ENCODE data around the gene UNC13C. TPM values are rescaled to one million over a fixed set of nuclear protein-coding genes. Genes with fewer than 3 reads are reported as not detected.

Gene UNC13C
- total and polyA plus RNA-seq, 8 donors = 0.03 to 6.4 (median 2.3) TPM; not detected in 3

GRCh38 chr15:54567408-54568035 is 589.3 kb downstream of the UNC13C start:
- Histone ChIP-seq H3K4me3 (no peak overlapping the region), H3K4me1 (no peaks in the 10 kb centered on the region), H3K9me3 (no peaks in the 10 kb centered on the region), H3K27me3 (no peaks in the 10 kb centered on the region), H3K27ac (no peak overlapping the region), H3K36me3 (no peaks in the 10 kb centered on the region)
- intact Hi-C loops (cut with DNase I; ENCODE audit: low total_unique reads) = no loop called here
- 31 to 57% (median 55%) methylated on average over 2 of the region's 2 CpGs for WGBS, 5 donors
- DNase-seq = no peak
- TF ChIP-seq CTCF (IDR thresholded peaks at IDR 0.05) = no peak

GRCh38 chr15:54568381-54568780 is 590.1 kb downstream of the UNC13C start:
- intact Hi-C loops (cut with DNase I; ENCODE audit: low total_unique reads) = no loop called here
- H3K9me3 ChIP-seq = no peaks in the 10 kb centered on the region
- TF ChIP-seq POLR2AphosphoS5 (IDR thresholded peaks at IDR 0.05) (no peak), EP300 (IDR thresholded peaks at IDR 0.05) (no peak), POLR2A (IDR thresholded peaks at IDR 0.05) (no peak), CTCF (IDR thresholded peaks at IDR 0.05) (no peak)
- H3K4me3 ChIP-seq = no peak overlapping the region
- no peaks in the 10 kb centered on the region for H3K36me3 ChIP-seq
- H3K27me3 ChIP-seq = no peaks in the 10 kb centered on the region
- no peak for DNase-seq
- WGBS, 5 donors = 70 to 80% (median 73%) methylated on average over 1 of the region's 1 CpG
- no peaks in the 10 kb centered on the region for H3K4me1 ChIP-seq
- H3K27ac ChIP-seq = no peak overlapping the region

GRCh38 chr15:54571576-54571975 is 593.3 kb downstream of the UNC13C start:
- Histone ChIP-seq H3K27ac (no peak overlapping the region), H3K9me3 (no peaks in the 10 kb centered on the region), H3K4me1 (no peaks in the 10 kb centered on the region), H3K27me3 (no peaks in the 10 kb centered on the region), H3K36me3 (no peaks in the 10 kb centered on the region), H3K4me3 (no peak overlapping the region)
- no peak for TF ChIP-seq POLR2AphosphoS5 (IDR thresholded peaks at IDR 0.05)
- TF ChIP-seq POLR2A (IDR thresholded peaks at IDR 0.05) = no peak
- no peak for TF ChIP-seq CTCF (IDR thresholded peaks at IDR 0.05)
- TF ChIP-seq EP300 (IDR thresholded peaks at IDR 0.05) = no peak
- intact Hi-C loops (cut with DNase I; ENCODE audit: low total_unique reads) = no loop called here
- no peak for DNase-seq
- 58 to 76% (median 63%) methylated on average over 1 of the region's 1 CpG for WGBS, 5 donors

- Histone ChIP-seq H3K4me3 (no peak overlapping the region), H3K36me3 (no peaks in the 10 kb centered on the region), H3K27ac (no peak overlapping the region), H3K4me1 (no peaks in the 10 kb centered on the region), H3K27me3 (no peaks in the 10 kb centered on the region), H3K9me3 (no peaks in the 10 kb centered on the region)
- WGBS, 5 donors = 60 to 97% (median 93%) methylated on average over 1 of the region's 1 CpG
- DNase-seq = no peak
- intact Hi-C loops (cut with DNase I; ENCODE audit: low total_unique reads) = no loop called here
- TF ChIP-seq POLR2AphosphoS5 (IDR thresholded peaks at IDR 0.05) = no peak
- TF ChIP-seq POLR2A (IDR thresholded peaks at IDR 0.05) = no peak
- no peak for TF ChIP-seq EP300 (IDR thresholded peaks at IDR 0.05)
- TF ChIP-seq CTCF (IDR thresholded peaks at IDR 0.05) = no peak
Observed at GRCh38 chr15:54575586-54575985, 597.3 kb downstream of the UNC13C start.
